Measurements from ENCODE around the gene UCMA.

Gene UCMA

DNA sequence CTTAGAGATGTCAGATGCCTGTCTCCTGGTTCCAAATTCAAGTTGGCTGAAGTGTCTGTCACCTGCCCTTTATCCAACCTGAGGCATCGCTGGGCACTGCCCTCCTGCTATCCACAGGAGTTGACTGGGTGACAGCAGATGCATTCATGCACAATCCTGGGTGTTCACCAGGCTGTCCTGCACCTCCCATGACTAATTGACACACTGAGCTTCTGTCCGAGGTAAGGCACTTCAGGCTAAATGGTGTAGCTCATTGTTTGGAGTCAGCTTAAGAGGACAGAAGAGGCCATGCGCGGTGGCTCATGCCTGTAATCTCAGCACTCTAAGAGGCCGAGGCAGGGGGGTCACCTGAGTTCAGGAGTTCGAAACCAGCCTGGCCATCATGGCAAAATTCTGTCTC, 2.4 kb downstream of the UCMA start:
- no peak for DNase-seq

- no peak for DNase-seq
Observed at GRCh38 chr10:13231190-13231589, 3.0 kb downstream of the UCMA start.

GRCh38 chr10:13227031-13227430, 7.1 kb downstream of the UCMA start:
- no peak for DNase-seq

DNA sequence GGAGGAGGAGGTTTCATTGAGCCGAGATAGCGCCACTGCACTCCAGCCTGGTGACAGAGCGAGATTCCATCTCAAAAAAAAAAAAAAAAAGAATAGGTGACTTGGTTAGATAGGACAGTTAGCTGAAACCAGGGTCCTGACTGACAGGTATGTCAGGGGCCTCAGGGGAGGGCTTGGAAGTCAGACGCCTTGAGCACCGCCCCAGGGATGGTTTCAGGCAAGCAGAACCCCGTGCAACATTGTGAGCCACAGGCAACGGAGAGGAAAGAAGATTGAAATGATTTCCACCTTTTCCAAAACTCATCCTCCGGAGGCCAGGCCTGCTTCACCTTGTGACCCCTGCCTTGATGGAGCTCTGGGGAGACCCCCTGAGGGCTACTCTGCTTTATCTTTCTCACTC, 8.6 kb downstream of the UCMA start:
- DNase-seq: no peak

DNA sequence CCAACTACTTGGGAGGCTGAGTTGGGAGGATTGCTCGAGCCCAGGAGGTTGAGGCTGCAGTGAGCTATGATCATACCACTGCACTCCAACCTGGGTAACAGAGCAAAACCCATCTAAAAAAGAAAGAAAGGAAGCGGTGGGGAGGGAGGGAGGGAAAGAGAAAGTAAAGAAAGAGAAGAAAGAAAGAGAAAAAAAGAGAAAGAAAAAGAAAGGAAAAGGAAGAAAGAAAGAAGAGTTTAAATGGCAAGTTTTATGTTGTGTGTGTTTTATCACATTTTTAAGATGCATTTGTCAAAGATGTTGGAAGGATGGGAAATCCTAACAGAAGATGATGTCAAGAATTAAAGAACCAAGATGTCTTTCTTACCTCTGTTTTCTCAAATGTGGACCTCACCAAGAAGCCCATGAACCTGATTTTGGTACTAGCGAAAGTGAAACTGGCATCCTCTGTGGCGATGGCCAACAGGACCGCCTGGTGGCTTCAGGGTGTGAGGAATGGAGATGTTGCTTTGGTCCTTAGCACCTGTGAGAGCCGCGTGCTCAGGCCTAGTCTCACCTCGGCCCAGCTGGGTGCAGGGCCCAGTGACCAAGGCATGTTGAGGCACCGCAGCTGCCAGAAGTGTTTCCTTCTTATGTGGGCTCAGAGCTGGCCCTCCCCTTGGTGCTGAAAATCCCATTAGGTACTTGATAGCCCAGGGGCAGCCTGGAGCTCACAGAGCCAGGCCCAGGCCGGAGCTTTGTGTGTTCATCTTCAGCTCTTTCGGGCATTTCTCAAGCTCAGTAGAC, 9.8 kb downstream of the UCMA start:
- no peak for DNase-seq

- no peak for DNase-seq
Observed at GRCh38 chr10:13223241-13223640, 10.9 kb downstream of the UCMA start.

- DNase-seq: no peak
Observed at GRCh38 chr10:13222566-13222965, 11.6 kb downstream of the UCMA start.

DNA sequence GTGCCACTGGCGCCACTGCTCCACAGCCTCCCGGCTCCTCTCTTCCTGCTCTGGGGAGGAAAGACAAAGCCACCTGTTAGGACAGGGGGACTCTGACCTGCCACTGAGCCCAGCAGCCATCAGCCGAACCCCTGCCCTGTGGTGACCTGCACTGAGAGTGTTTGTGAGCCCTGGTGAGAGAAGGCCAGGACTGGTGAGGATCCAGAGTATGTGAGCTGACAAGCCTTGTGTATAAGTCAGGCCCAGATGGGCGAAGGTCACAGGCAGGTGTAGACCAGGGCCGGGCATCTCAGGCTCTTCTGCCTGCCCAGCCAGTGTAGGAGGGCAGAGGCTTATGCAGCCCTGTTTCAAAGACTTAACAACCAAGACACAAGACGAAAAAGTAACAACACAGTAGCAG, 12.0 kb downstream of the UCMA start:
- DNase-seq: no peak

DNA sequence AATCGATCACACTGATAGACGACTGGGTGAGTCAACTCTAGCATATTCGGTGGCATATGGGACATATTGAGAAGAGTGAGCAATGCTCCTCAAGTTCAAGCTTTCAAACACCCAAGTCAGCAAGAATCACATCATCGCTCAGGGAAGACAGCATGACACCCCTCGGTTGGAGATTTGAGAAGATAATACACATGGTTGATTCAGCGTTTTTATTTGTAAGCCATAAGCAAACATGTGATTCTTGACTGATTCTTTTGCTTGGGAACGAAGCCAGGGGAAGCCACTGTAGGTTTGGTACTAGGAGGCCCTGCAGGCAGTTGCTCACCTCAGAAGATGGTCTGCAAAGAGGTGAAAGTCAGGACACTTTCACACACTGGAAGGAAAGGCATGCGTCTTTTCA, 12.6 kb downstream of the UCMA start:
- DNase-seq: no peak

- DNase-seq: no peak
Observed at GRCh38 chr10:13219685-13220670, 14.2 kb downstream of the UCMA start.

- DNase-seq: no peak
Observed at GRCh38 chr10:13218878-13219277, 15.3 kb downstream of the UCMA start.

- no peak for DNase-seq
Observed at GRCh38 chr10:13213163-13213562, 21.0 kb downstream of the UCMA start.

DNA sequence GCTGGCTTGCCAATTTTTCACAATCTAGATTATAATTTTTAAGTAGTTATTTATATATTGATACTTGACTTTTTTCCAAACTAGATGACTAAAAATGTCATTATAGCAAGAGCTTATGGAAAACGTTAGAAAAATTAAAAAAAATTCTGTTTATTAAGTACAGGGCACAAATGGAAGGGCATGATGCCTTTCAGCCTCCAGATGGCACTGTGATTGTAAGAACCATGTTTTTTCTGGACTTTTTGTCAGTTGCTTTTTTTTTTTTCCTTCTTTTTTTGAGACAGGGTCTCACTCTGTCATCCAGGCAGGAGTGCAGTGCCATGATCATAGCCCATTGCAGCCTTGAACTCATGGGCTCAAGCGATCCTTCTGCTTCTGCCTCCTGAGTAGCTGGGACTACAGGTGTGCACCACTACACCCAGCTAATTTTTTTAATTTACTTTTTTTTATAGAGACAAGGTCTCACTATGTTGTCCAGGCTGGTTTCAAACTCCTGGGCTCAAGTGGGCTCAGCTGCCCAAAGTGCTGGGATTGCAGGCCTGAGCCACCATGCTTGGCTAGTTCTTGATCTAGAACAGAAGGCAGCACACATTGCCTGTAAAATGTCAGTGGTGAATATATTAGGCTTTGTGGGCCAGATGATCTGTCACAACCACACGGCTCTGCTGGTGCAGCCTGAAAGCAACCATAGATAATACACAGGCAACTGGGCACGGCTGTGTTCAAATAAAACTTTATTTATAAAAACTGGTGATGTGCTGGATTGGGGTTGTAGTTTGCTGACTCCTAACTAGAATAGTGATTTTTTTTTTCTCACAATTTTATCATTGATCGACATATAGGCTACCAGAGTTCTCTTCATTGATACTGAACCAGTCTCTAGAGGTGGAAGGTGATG, 27.4 kb downstream of the UCMA start:
- no peak for DNase-seq

DNA sequence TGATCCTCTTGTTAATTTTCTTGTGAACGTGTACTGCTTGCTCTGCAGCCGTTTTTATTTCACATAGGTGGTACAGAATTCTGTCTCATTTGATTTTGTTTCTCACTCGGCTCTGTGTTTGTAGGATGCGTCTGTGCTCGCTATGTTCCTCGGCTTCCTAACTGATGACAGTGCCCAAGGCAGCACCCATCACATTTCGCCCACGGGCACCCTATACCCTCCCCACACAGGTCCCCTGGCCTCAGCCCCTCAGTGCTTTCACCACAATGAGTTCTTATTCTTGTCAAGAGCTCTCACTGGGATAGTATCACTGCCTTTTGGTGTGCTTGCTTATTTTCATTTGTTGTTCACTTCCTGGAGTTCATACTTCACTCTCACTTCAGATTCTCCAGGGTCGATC, 28.1 kb downstream of the UCMA start:
- DNase-seq: no peak

DNA sequence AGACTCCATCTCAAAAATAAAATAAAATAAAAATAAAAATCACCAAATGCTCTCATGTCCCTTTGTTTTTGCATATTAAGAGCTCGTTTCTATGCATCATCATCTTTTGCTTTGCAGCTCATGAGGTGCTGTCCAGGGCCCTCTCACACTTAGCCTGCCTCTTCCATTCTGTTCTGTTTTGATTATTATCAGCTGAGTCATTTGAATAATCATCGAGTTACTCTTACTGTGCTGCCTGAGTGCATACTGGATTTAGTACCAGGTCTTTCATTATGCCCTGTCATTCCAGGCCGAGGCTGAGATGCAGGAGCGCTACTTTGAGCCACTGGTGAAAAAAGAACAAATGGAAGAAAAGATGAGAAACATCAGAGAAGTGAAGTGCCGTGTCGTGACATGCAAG, 33.0 kb downstream of the UCMA start:
- DNase-seq: no peak

- DNase-seq: no peak
Observed at GRCh38 chr10:13195016-13195415, 39.2 kb downstream of the UCMA start.

- DNase-seq: no peak
Observed at GRCh38 chr10:13193637-13194036, 40.5 kb downstream of the UCMA start.

- no peak for DNase-seq
Observed at GRCh38 chr10:13191362-13191761, 42.8 kb downstream of the UCMA start.

- DNase-seq: no peak
Observed at GRCh38 chr10:13190816-13191215, 43.4 kb downstream of the UCMA start.

GRCh38 chr10:13189961-13190360, 44.2 kb downstream of the UCMA start:
- no peak for DNase-seq

DNA sequence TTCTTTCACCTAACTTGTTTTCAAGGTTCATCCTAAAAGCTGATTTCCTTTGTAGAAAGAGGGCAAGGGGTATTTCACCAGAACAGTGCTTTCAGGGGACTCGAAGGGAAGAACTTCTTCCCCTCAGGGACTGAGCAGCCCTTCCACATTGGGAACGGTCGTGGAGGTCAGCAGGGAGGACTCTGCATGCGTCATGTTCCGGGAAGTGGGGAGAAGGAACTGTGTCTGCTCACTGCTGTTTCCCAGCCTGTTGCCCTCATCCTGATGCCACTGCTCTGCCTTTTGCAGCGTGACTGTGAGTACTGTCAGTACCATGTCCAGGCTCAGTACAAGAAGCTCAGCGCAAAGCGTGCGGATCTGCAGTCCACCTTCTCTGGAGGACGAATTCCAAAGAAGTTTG, 45.6 kb downstream of the UCMA start:
- no peak for DNase-seq

DNA sequence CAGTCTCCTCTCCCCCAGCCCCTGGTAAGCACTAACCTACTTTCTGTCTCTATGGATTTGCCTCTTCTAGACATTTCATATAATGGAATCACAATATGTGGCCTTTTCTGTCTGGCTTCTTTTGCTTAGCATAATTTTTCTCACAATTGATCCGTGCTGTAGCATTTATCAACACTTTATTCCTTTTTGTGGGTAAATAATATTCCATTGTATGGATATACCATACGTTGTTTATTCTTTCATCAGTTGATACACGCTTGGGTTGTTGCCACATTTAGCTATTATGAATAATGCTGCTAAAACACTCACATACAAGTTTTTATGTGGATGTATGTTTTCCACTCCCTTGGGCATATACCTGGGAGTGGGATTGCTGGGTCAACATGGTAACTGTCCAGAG, 47.0 kb downstream of the UCMA start:
- DNase-seq: no peak
